ENCODE results near the gene DENND2A. TPM values are rescaled to one million over a fixed set of nuclear protein-coding genes. Genes with fewer than 3 reads are reported as not detected.
"Not testable (repeated sequence)": the region's sequence is repeated elsewhere in the genome, so short reads cannot be mapped to it uniquely, and the experiment has no call there.

DENND2A gene
- total RNA-seq, 1 donor from 2014 or later, result 0.07 TPM

DNA sequence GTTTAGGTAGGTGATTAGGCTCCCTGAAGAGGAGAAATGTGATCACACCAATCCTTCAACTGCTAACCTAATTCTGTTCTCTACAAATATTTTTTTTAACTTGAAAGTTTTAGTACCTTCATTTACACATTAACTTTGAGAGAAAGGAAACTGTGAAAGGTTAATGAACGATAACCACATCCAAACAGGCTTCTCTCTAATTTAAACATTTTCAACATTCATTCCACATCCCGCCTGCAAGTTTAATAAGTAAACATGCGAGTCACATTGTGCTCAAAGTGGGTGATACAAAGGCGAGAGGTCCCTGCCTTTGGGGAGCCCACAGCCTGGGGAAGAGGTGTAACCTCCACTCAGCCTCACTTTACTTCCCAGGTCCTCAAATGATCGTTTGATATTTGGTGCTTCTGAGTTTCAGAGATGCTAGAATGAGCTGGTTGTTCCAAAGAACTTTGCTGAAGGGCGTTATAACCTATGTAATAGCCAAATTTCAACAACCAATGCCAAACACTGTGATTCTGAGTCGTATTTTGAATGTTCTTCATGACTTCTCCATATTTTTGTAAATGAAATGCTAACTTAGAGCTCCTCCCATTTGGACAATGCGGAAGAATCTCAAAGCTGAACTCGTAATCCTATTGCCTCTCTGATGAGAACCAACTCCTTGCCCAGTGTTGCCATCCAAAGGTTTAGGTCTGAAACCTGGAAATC is 47.5 kb downstream of the DENND2A start:
- DNase-seq (ENCODE audit: low read depth, low spot score), result no peak

DNA sequence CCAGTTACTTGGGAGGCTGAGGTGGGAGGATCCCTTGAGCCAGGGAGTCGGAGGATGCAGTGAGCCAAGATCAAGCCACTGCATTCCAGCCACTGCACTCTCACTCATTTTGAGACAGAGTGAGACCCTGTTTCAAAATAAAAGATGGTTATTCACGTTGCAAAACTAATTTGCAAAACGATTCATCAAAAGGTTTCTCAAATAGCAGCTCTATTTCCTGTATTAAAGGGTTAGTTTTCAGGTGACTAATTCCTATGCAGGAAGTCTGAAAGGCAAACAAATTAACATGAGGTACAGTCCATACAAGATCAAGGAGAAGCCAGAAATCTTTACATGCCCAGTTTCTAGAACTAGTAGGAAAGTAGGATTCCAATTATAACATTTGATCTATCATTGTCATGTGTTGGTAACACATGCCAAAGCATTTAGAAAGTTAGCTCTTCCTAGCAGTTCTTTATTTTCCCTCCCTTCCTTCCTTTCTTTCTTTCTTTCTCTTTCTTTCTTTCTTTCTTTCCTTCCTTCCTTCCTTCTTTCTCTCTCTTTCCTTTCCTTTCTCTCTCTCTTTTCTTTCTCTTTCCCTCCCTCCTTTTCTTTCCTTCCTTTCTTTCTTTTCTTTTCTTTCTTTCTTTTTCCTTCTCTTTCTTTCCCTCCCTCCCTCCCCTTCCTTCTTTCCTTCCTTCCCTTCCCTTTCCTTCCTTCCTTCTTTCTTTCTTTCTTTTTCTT is 49.3 kb downstream of the DENND2A start:
- no peak for DNase-seq (ENCODE audit: low read depth, low spot score)

DNA sequence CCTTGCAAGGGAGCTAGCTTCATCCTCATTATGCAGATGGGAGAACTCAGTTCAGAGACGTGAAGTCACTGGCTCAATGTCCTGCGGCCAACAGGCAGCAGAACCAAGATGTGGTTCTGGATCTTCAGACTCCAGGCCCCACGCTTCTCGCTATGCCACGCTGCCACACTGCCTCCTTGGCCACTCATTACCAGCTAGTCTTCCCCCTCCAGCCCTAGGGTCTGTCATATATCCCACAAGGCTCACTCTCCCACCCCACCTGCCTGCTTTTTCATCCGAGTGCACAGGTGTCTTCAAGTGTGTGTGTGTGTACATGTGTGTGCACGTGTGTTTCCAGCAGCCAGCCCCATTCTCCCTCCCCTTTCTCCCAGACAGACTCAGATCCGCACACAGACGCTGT is 53.4 kb downstream of the DENND2A start:
- no peak for DNase-seq (ENCODE audit: low read depth, low spot score)

DNA sequence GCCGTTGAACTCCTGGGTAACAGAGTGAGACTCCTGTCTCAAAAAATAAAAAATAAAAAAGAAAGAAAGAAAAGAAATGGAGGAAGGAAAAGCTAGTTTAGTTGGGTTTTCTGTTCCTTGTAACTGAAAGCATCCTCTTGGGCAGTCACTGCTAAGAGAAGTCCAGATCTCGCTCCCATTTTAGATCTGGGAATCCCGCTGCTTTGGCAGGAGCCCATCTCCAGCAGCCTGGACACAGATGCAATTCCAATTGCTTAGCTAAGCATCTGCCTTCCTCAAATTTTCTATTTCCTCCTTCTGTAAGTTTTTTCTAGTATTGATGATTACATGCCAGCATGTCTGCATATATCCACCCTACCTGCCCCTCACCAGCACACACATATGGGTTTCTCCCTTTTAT is 54.1 kb downstream of the DENND2A start:
- no peak for DNase-seq (ENCODE audit: low read depth, low spot score)

DNA sequence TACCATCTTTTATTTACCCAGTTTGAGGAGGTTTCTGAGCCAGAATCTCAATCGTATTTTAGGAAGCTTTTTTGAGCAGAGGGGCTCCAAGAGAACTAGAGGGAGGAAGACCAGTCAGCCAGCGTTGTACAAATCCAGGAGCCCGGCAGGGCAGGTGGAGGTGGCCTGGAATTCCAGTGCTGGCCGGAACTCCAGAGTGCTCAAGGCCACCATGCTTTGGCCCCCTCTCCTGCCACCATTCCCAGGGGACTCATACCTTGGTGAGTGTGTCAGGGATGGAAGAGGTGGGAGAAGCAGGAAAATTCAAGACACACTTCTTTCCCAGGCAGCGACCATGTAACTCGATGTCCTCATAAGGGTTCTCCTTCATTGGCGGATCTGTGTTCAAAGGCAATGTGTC is 55.3 kb downstream of the DENND2A start:
- DNase-seq (ENCODE audit: low read depth, low spot score), result no peak

DNA sequence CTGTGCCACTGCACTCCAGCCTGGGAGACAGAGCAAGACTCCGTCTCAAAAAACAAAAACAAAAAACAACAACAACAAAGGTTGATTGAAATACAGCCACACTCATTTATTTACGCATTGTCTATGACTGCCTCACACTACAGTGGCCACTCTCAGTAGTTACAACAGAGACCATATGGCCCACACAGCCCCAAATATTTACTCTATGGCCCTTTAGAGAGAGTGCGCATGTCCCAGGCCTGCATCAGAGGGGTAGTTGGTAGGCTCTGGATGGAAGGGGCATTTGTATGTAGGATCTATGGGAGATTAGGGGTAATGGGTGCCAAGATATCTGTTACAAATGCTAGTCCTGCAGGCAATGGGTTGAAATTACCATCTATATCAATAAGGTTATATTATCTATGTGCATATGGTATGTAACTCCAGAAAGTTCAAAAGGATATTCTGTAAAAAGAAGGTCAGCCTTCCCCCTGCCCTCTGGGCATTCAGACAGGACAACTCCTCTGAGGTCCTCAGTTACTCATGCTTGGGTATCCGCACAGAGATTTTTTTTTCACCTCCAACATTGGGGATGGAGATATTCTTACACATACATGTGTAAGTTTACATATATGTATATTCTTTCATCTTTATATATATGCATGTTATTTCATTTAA is 56.3 kb downstream of the DENND2A start:
- DNase-seq (ENCODE audit: low read depth, low spot score), result no peak

DNA sequence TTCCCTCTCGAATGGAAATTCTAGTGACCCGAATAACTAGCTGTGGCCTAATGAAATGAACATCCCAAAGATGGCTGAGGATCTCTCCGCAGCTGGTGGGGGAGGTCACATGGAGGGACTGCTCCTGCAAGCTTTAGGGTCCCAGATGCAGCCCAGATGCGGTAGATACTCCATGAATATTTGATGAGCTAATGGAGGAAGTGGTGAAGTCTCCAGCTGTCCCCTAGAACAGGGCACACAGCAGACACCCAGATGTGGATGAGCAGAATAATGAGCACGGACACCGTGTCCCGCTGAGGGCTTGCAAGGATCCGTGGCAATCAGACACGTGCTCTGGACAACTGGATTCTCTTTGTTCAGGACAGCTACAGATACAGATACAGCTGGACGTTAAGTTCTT is 59.2 kb downstream of the DENND2A start:
- no peak for DNase-seq (ENCODE audit: low read depth, low spot score)

DNA sequence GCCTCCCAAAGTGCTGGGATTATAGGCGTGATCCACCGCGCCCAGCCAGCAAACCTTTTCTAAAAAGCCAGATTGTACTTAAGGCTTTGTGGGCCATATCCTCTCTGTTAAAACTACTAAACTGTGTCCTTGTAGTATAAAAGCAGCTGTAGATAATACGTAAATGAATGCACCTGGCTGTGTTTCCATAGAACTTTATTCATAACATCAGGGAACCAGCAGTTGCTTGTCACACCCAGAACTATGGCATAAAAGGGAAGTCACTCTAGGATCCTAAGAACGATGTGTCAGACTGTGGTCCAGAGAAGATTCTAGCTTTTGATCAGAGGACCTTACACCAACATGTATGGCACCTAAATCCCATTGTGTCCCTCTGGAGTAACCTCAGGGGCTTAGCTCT is 63.0 kb downstream of the DENND2A start:
- DNase-seq (ENCODE audit: low read depth, low spot score), result no peak

DNA sequence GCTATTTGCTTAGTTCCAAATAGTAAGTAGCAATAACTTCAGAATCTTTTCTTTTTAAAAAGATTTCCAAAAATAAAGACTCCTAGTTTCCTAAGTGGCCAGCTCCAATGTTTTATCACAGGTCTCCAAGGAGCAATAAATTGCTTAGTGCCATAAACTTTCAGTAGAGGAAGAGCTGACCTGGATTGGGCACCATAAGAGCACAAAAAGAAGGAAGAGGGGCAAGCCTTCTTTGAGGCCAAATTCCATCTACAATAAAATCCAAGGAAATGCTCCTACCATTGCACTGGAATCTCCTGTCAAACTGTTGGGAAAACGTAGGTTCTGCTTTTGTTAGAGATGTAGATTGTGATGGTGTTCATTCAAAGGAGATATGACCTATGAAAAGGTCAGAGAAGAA is 64.0 kb downstream of the DENND2A start:
- DNase-seq (ENCODE audit: low read depth, low spot score), result no peak

DNA sequence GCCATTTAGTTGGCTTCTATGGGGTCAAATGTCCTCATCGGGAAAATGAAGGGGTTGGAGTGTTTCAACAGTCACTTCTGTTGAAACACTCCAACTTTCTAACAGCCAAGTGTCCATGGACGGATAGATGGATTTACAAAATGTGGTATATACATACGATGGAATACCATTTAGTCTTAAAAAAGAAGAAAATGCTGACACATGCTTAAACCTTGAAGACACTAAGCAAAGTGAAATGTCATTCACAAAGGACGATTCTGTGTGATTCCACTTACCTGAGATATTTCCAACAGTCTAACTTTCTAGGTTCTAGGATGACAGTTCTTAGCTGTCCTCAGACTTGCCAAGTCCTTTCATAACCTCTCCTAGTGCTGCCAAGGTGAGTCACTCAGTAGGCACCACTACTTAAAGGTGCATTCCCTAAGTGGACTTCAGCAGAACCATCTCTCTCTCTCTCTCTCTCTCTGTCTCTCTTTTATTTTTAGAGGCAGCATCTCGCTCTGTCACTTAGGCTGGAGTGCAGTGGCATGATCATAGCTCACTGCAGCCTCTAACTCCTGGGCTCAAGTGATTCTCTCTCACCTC is 69.0 kb downstream of the DENND2A start:
- no peak for DNase-seq (ENCODE audit: low read depth, low spot score)

DNA sequence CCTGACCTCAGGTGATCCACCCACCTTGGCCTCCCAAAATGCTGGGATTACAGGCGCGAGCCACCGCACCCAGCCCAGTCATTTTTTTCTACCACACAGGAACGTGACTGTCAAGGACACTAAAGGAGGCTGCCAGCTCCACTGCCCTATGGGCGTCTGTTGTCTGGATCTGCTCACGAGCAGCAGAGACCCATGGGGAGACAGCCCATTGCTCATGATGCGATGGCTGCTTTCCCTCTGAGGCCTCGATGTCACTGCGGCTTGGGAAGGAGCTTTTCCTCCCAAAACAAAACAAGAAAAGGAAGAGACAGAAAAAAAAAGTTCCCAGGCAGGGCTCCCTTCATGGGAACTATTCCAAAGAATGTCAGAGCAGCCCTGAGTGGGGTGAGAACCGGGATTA is 70.5 kb downstream of the DENND2A start:
- DNase-seq (ENCODE audit: low read depth, low spot score), result no peak

DNA sequence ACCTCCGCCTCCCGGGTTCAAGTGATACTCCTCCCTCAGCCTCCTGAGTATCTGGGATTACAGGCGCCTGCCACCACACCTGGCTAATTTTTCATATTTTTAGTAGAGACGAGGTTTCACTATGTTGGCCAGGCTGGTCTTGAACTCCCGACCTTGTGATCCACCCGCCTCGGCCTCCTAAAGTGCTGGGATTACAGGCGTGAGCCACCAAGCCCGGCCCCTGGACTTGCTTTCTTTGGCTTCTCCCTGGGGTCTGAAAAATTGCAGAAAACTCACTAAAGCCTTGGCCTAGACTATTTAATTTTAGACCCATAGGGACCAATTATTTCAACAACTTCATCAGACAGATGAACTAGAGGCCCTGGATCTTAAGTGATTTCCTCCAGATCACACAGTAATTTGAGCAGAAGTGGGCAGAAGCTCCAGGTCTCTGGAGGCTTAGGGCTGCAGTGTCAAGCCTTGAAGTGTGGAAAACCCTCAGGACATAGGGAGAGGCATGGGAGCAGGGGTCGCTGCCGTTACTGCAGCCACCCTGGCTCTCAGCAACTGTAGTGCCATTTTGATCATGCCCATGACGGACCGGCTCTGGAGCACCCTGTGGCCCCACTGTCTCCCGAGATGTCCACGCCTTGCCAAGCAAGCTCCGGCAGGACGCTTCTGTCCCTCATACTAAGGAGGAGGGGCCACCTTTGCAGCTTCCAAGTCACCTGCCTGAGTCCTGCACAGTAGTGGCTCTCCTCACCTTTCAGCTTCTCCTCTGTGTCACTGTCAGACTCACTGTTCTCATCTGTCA is 72.4 kb downstream of the DENND2A start:
- no peak for DNase-seq (ENCODE audit: low read depth, low spot score)

DNA sequence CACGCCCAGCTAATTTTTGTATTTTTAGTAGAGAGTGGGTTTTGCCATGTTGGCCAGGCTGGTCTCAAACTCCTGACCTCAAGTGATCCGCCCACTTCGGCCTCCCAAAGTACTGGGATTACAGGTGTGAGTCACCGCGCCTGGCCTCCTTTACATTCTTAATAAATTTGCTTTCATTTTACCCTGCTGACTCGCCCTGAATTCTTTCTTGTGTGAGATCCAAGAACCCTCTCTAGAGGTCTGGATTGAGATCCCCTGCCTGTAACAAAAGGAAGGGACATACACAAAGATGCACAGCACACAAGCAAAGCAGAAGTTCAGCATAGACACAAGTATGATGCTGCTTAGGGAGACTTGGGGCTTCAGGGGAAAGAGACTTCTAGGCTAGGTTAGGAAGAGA is 74.4 kb downstream of the DENND2A start:
- DNase-seq (ENCODE audit: low read depth, low spot score), result not testable (repeated sequence)

DNA sequence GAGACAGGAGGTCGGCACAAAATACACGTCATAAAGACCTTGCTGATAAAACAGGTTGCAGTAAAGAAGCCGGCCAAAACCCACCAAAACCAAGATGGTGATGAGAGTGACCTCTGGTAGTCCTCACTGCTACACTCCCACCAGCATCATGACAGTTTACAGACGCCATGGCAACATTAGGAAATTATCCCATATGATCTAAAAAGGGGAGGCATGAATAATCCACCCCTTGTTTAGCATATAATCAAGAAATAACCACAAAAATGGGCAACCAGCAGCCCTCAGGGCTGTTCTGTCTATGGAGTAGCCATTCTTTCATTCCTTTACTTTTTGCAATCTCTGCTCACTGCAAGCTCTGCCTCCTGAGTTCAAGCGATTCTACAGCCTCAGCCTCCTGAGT is 74.9 kb downstream of the DENND2A start:
- not testable (repeated sequence) for DNase-seq (ENCODE audit: low read depth, low spot score)

DNA sequence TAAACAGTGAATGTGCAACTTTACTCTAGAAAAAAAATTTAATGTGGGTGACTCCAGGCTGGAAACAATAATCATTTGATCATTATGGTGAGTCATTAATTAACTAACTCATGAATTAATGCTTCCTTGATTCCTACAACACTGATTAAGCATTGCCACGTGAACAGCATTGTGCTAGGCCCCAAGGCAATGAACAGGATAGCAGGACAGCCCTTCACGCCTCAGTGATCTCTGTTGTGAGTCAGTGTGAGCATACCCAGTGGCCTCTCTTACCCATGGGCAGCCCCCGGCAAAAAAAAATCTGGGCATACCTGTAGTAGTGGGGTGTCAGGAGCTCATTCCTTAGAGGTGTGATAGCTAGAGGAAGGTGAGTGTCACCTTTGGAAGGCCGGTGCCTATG is 76.0 kb downstream of the DENND2A start:
- DNase-seq (ENCODE audit: low read depth, low spot score), result no peak

DNA sequence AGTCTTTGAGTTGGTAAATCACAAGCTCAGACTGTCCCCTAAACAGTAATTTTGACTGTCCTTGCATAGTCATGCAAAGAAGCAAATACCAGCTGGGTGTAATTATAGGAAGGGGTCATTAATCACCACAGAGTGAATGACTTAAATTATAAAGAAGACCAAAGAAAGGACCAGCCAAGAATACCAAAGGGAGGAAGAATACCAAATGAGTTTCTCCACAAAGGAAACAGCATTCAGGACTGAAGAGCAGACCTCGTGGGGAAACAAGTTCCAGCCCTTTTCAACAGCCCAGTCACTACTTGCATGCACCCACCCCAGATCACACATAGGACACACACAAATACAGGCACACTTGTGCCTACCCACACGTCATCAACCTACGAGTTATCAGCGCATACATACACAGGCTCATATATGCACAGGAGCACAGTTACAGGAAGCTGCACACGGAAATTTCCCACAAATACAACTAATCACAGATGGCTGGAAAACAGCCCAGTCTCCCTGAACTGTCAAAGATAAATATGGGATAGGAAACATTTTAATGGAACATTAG is 77.6 kb downstream of the DENND2A start:
- no peak for DNase-seq (ENCODE audit: low read depth, low spot score)

DNA sequence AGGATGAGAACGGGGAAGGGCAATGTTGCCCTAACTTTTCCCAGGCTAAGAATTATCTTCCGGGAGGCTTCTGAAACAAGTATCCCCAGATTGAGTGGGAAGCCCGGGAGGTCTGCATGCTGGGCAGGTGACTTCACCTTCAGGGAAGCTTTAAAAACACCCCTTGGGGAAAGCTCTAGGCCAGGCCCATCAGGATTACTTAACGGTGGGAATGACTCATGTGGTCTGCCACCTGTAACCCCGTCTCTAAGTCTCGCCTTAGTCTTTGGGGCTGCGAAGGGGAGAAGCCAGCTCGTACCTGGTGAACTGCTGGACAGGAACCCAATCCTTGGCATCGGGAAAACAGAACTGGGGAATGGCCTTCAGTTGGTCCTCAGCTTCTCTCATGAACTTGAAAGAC is 81.2 kb downstream of the DENND2A start:
- DNase-seq (ENCODE audit: low read depth, low spot score), result no peak

DNA sequence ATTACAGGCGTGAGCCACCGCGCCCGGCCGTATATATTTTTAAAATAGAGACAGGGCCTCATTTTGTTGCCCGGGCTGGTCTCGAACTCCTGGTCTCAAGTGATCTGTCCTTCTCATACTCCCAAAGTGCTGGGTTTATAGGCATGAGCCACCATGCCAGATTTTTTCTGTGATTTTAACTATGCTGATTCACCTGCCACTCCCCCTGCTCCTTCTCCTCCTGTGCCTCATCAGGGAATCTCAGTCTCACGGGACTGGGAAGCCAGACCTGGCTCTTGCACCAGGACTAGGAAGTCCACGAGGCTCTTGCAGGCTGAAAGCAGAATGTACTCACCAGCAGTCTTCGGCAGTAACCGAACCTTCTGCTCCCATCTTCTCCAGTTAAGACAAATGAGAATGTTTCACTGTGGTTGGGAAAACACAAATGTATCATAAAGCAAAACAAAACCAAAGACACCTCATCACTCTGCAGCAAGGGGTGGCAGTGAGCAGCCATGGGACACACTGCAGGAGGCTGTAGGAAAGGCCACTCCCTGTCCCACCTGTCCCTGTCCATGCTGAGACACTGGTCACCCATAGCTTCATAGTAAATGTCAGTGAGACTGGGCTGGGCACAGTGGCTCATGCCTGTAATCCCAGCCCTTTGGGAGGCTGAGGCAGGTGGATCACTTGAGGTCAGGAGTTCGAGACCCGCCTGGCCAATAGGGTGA is 82.6 kb downstream of the DENND2A start:
- DNase-seq (ENCODE audit: low read depth, low spot score), result no peak

DNA sequence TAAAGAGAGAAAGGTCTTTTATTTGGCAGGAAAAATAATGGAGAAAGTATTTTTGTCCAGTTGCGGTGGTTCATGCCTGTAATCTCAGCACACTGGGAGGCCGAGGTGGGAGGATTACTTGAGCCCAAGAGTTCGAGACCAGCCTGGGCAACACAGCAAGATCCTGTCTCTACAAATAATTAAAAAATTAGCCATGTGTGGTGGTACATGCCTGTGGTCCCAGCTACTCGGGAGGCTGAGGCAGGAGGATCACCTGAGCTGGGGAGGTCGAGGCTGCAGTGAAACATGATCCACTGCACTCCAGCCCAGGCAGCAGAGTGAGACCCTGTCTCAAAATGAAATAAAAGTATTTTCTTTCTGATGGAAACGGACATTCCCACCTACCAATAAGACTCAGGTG is 83.5 kb downstream of the DENND2A start:
- no peak for DNase-seq (ENCODE audit: low read depth, low spot score)

DNA sequence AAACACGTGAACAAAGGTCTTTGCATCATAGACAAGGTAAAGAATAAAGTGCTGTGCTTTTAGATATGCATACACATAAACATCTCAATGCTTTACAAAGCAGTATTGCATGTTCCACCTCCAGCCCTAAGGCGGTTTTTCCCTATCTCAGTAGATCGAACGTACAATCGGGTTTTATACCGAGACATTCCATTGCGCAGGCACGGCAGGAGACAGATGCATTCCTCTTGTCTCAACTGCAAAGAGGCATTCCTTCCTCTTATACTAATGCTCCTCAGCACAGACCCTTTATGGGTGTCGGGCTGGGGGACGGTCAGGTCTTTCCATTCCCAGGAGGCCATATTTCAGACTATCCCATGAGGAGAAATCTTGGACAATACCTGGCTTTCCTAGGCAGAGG is 87.4 kb downstream of the DENND2A start:
- DNase-seq (ENCODE audit: low read depth, low spot score), result not testable (repeated sequence)

Measured in pulmonary artery endothelial cell (primary cell).